HEK293 (cell line): ENCODE results near the gene CD1D.

ENCODE experiments used
- CTCF ChIA-PET: fragments of 350-600 bp; formaldehyde crosslinking; extraction: SDS; loops from one replicate; lab custom pipeline; 2021; ENCODE audit warnings: antibody characterized with exemption; lab: Yijun Ruan, JAX
- POLR2A ChIA-PET: fragments of 300-600 bp; formaldehyde crosslinking; extraction: SDS; loops from one replicate; lab custom pipeline; 2020; ENCODE audit warnings: antibody characterized with exemption, inconsistent platforms; lab: Yijun Ruan, JAX
- H3K27ac ChIP-seq: fragments of 200-500 bp; sonication (Bioruptor generic); 2 replicates; pipeline ENCODE4 v1.5.1; 2014; ENCODE audit warnings: low read depth, low read length, control low read depth, inconsistent platforms; ENCODE audit errors: extremely low read depth
- H3K36me3 ChIP-seq, 2 experiments: fragments of 200-500 bp in 1 of 2; sonication (Bioruptor generic) in 1 of 2; 1 replicate in 1 of 2; 2 replicates in 1 of 2; pipeline ENCODE4 v1.5.1; 2014 to 2017; ENCODE audit warnings: inconsistent platforms in 2 of 2, low read length in 2 of 2; ENCODE audit not compliant: control insufficient read depth in 2 of 2, insufficient read depth in 1 of 2
- H3K4me1 ChIP-seq: fragments of 200-500 bp; sonication (Bioruptor generic); 2 replicates; pipeline ENCODE4 v1.5.1; 2014; ENCODE audit warnings: mild to moderate bottlenecking, low read length, inconsistent platforms; ENCODE audit not compliant: control insufficient read depth, insufficient read depth
- H3K4me3 ChIP-seq: 2 replicates; pipeline ENCODE4 v1.5.1; 2011; ENCODE audit warnings: low read depth, mild to moderate bottlenecking, control low read depth, low read length, moderate library complexity
- H3K9me3 ChIP-seq: fragments of 200-500 bp; sonication (Bioruptor generic); 2 replicates; pipeline ENCODE4 v1.5.1; 2014; ENCODE audit warnings: low read depth, low read length, inconsistent platforms; ENCODE audit not compliant: control insufficient read depth, insufficient read depth
- IKZF3 ChIP-seq: fragments of 450-650 bp; IDR thresholded peaks from 2 replicates; pipeline ENCODE4 v1.5.0; 2018; ENCODE audit warnings: missing biosample characterization, mild to moderate bottlenecking, missing genetic modification characterization, moderate library complexity
- SP7 ChIP-seq: fragments of 450-650 bp; formaldehyde crosslinking; IDR thresholded peaks from 2 replicates; pipeline ENCODE4 v1.5.1; 2016; ENCODE audit warnings: missing biosample characterization, missing genetic modification characterization
- ZBTB21 ChIP-seq: fragments of 450-650 bp; formaldehyde crosslinking; IDR thresholded peaks from 2 replicates; pipeline ENCODE4 v1.5.1; 2017; ENCODE audit warnings: missing biosample characterization, missing genetic modification characterization
- ZFP69B ChIP-seq: fragments of 450-650 bp; formaldehyde crosslinking; IDR thresholded peaks from 2 replicates; pipeline ENCODE4 v1.5.1; 2016; ENCODE audit warnings: missing biosample characterization, missing genetic modification characterization
- ZNF157 ChIP-seq: fragments of 450-650 bp; formaldehyde crosslinking; IDR thresholded peaks from 2 replicates; pipeline ENCODE4 v1.5.1; 2016; ENCODE audit warnings: missing biosample characterization, missing genetic modification characterization
- ZNF24 ChIP-seq: fragments of 450-650 bp; formaldehyde crosslinking; IDR thresholded peaks from 2 replicates; pipeline ENCODE4 v1.5.1; 2016; ENCODE audit warnings: missing biosample characterization, missing genetic modification characterization
- ZNF324 ChIP-seq: fragments of 450-650 bp; formaldehyde crosslinking; IDR thresholded peaks from 2 replicates; pipeline ENCODE4 v1.5.1; 2016; ENCODE audit warnings: missing biosample characterization, missing genetic modification characterization
- ZNF404 ChIP-seq: fragments of 450-650 bp; formaldehyde crosslinking; IDR thresholded peaks from 2 replicates; pipeline ENCODE4 v1.5.1; 2017; ENCODE audit warnings: missing biosample characterization, missing genetic modification characterization
- ZNF558 ChIP-seq: fragments of 450-650 bp; formaldehyde crosslinking; IDR thresholded peaks from 2 replicates; pipeline ENCODE4 v1.5.1; 2016; ENCODE audit warnings: missing biosample characterization, missing genetic modification characterization
- ZNF654 ChIP-seq: fragments of 450-650 bp; formaldehyde crosslinking; IDR thresholded peaks from 2 replicates; pipeline ENCODE4 v1.5.1; 2016; ENCODE audit warnings: low read depth, missing biosample characterization, missing genetic modification characterization
- ZNF658 ChIP-seq: fragments of 450-650 bp; formaldehyde crosslinking; IDR thresholded peaks from 2 replicates; pipeline ENCODE4; 2016; ENCODE audit warnings: missing biosample characterization, missing genetic modification characterization
- ZNF660 ChIP-seq: fragments of 450-650 bp; IDR thresholded peaks from 2 replicates; pipeline ENCODE4 v1.5.1; 2018; ENCODE audit warnings: missing biosample characterization, mild to moderate bottlenecking, missing genetic modification characterization
- ZNF707 ChIP-seq: fragments of 450-650 bp; formaldehyde crosslinking; IDR thresholded peaks from 2 replicates; pipeline ENCODE4 v1.5.1; 2016; ENCODE audit warnings: missing biosample characterization, missing genetic modification characterization
- ZNF776 ChIP-seq: fragments of 450-650 bp; formaldehyde crosslinking; IDR thresholded peaks from 2 replicates; pipeline ENCODE4 v1.5.0; 2017; ENCODE audit warnings: missing biosample characterization, missing genetic modification characterization, borderline replicate concordance
- ZNF785 ChIP-seq: fragments of 450-650 bp; formaldehyde crosslinking; IDR thresholded peaks from 2 replicates; pipeline ENCODE4 v1.5.1; 2016; ENCODE audit warnings: missing biosample characterization, missing genetic modification characterization
- ZNF792 ChIP-seq: fragments of 450-650 bp; formaldehyde crosslinking; IDR thresholded peaks from 2 replicates; pipeline ENCODE4 v1.5.1; 2016; ENCODE audit warnings: missing biosample characterization, missing genetic modification characterization
- ZNF843 ChIP-seq: fragments of 450-650 bp; formaldehyde crosslinking; IDR thresholded peaks from 2 replicates; pipeline ENCODE4 v1.5.1; 2016; ENCODE audit warnings: missing biosample characterization, missing genetic modification characterization
- TF ChIP-seq, protein P1 (sequence below): fragments of 450-650 bp; formaldehyde crosslinking; IDR thresholded peaks from 2 replicates; pipeline ENCODE4 v1.5.1; 2016; ENCODE audit warnings: missing biosample characterization, missing genetic modification characterization
- TF ChIP-seq, protein P2 (sequence below): fragments of 450-650 bp; formaldehyde crosslinking; IDR thresholded peaks from 2 replicates; pipeline ENCODE4 v1.5.1; 2016; ENCODE audit warnings: missing biosample characterization, missing genetic modification characterization, low read depth
- TF ChIP-seq, protein P3 (sequence below): fragments of 450-650 bp; formaldehyde crosslinking; IDR thresholded peaks from 2 replicates; pipeline ENCODE4 v1.5.1; 2016; ENCODE audit warnings: missing biosample characterization, missing genetic modification characterization
- TF ChIP-seq, protein P4 (sequence below): fragments of 450-650 bp; formaldehyde crosslinking; IDR thresholded peaks from 2 replicates; pipeline ENCODE4 v1.5.1; 2017; ENCODE audit warnings: missing biosample characterization, missing genetic modification characterization

The CD1D gene

DNA sequence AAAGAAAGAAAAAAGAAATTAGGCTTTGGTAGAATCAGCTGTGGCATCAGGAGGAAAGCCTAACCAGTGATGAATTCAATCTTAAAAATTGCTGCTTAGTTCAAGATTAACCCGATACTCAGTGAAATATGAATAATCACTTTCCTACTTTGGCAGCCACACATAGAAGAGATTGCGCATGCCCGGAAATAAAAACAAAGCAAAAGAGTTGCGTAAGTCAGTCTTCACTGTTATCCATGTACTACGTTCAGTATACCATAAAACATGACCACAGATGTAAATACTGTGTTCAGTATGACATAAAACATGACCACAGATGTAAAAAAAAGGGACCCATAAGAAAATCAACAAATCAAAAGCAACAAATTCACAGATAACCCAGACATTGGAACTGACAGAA is 19.2 kb downstream of the CD1D start (continued):
- TF ChIP-seq ZFP69B (tag by site-specific recombination) (no peak), ZNF707 (tag by site-specific recombination) (no peak)

DNA sequence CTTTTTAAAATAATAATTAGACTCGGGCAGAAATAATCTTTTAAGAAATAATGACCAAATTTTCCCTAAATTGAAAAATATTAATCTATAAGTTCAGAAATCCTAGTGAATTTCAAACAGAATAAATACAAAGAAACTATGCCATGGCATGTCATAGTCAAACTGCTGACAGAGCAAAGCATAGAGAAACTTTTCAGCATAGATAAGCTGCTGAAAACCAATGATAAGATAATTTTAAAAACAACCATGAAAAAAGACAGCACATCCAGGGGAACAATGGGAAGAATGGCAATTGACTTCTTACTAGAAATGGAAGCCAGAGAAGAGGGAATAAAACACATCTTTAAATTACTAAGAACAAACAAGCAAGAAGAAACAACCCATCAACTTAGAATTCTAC is 19.8 kb downstream of the CD1D start:
- H3K36me3 ChIP-seq = no peaks in the 10 kb centered on the region
- TF ChIP-seq ZNF157 (tag by site-specific recombination) (no peak), SP7 (no peak), ZNF843 (no peak), ZNF792 (tag by site-specific recombination) (no peak), ZNF24 (no peak), ZNF785 (no peak), ZNF658 (tag by site-specific recombination) (no peak), ZNF776 (tag by site-specific recombination) (no peak), ZNF324 (tag by site-specific recombination) (no peak)
- TF ChIP-seq, protein P1, sequence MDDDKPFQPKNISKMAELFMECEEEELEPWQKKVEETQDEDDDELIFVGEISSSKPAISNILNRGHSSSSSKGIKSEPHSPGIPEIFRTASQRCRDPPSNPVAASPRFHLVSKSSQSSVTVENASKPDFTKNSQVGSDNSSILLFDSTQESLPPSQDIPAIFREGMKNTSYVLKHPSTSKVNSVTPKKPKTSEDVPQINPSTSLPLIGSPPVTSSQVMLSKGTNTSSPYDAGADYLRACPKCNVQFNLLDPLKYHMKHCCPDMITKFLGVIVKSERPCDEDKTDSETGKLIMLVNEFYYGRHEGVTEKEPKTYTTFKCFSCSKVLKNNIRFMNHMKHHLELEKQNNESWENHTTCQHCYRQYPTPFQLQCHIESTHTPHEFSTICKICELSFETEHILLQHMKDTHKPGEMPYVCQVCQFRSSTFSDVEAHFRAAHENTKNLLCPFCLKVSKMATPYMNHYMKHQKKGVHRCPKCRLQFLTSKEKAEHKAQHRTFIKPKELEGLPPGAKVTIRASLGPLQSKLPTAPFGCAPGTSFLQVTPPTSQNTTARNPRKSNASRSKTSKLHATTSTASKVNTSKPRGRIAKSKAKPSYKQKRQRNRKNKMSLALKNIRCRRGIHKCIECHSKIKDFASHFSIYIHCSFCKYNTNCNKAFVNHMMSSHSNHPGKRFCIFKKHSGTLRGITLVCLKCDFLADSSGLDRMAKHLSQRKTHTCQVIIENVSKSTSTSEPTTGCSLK (tag by site-specific recombination) = no peak
- TF ChIP-seq, protein P2, sequence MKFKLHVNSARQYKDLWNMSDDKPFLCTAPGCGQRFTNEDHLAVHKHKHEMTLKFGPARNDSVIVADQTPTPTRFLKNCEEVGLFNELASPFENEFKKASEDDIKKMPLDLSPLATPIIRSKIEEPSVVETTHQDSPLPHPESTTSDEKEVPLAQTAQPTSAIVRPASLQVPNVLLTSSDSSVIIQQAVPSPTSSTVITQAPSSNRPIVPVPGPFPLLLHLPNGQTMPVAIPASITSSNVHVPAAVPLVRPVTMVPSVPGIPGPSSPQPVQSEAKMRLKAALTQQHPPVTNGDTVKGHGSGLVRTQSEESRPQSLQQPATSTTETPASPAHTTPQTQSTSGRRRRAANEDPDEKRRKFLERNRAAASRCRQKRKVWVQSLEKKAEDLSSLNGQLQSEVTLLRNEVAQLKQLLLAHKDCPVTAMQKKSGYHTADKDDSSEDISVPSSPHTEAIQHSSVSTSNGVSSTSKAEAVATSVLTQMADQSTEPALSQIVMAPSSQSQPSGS (tag by site-specific recombination) = no peak
- no peak overlapping the region for H3K27ac ChIP-seq
- POLR2A ChIA-PET = no interaction called here
- no peaks in the 10 kb centered on the region for H3K4me1 ChIP-seq
- no peaks in the 10 kb centered on the region for H3K9me3 ChIP-seq
- H3K4me3 ChIP-seq = no peak overlapping the region
- CTCF ChIA-PET = no interaction called here

DNA sequence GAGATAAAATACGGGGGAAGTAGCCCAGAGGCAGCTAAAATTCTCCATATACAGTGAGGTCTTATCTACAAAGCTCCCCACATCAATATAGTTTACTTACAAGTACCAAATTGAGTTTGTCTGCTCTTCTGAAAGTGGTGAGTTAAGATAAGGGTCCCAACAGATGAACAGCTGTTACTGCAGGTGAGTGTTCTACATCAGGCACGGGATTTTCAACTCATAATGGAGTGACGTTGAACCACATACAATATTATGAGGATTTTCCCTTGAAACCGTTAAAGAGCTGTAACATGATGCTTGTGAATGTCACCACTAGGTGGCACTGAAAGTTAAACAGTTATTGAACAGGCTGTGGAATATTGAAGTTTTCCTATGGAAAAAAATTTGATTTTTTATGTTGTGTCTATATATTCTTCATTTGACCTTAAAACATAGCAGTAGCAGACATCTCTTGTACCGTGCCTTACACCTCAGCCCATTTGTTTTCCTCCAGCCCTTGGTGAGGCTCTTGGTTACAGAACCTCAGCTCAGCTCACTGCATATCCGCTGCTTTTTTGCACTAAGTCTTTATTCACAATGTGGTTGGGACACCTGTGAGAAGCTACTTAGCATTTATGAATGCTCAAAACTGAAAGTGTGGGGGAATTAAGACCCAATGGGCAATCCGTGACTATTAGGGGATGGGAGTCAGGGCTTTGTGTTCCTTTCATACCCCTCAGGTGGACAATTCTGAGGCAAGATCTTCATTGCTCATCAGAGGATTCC is 23.2 kb downstream of the CD1D start:
- H3K36me3 ChIP-seq = no peaks in the 10 kb centered on the region
- ChIA-PET POLR2A (no interaction called here), CTCF (interaction anchor here (0.6 to 2.7 kb wide), 34 partner anchors 8 to 1739 kb away, joined by 3 to 12 read pairs (median 4); no protein-coding TSS in a partner anchor)
- no peaks in the 10 kb centered on the region for H3K4me1 ChIP-seq
- H3K9me3 ChIP-seq = no peaks in the 10 kb centered on the region
- TF ChIP-seq, protein P3, sequence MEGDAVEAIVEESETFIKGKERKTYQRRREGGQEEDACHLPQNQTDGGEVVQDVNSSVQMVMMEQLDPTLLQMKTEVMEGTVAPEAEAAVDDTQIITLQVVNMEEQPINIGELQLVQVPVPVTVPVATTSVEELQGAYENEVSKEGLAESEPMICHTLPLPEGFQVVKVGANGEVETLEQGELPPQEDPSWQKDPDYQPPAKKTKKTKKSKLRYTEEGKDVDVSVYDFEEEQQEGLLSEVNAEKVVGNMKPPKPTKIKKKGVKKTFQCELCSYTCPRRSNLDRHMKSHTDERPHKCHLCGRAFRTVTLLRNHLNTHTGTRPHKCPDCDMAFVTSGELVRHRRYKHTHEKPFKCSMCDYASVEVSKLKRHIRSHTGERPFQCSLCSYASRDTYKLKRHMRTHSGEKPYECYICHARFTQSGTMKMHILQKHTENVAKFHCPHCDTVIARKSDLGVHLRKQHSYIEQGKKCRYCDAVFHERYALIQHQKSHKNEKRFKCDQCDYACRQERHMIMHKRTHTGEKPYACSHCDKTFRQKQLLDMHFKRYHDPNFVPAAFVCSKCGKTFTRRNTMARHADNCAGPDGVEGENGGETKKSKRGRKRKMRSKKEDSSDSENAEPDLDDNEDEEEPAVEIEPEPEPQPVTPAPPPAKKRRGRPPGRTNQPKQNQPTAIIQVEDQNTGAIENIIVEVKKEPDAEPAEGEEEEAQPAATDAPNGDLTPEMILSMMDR (tag by site-specific recombination) = peak; percentile 47
- TF ChIP-seq ZBTB21 (tag by site-specific recombination) (peak; percentile 36; the same call in 1 of the 2 replicates), IKZF3 (tag by site-specific recombination) (peak; percentile 47; the same call in 1 of the 2 replicates), ZNF660 (tag by site-specific recombination) (0 out of 2 replicates have a peak, but pooled peaks have one; percentile 63), ZNF404 (no peak), ZNF558 (tag by site-specific recombination) (no peak), ZNF654 (tag by site-specific recombination) (peak; percentile 72)
- TF ChIP-seq, protein P4, sequence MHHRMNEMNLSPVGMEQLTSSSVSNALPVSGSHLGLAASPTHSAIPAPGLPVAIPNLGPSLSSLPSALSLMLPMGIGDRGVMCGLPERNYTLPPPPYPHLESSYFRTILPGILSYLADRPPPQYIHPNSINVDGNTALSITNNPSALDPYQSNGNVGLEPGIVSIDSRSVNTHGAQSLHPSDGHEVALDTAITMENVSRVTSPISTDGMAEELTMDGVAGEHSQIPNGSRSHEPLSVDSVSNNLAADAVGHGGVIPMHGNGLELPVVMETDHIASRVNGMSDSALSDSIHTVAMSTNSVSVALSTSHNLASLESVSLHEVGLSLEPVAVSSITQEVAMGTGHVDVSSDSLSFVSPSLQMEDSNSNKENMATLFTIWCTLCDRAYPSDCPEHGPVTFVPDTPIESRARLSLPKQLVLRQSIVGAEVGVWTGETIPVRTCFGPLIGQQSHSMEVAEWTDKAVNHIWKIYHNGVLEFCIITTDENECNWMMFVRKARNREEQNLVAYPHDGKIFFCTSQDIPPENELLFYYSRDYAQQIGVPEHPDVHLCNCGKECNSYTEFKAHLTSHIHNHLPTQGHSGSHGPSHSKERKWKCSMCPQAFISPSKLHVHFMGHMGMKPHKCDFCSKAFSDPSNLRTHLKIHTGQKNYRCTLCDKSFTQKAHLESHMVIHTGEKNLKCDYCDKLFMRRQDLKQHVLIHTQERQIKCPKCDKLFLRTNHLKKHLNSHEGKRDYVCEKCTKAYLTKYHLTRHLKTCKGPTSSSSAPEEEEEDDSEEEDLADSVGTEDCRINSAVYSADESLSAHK (tag by site-specific recombination) = peak; percentile 96
- no peak overlapping the region for H3K27ac ChIP-seq
- H3K4me3 ChIP-seq = no peak overlapping the region
